Activated CD4-positive, CD25-positive, alpha-beta regulatory T cell treated with anti-CD3 and anti-CD28 coated beads, Interleukin-2, amount 50 U/mL, for 16 hours (primary cell): ENCODE measurements around the gene PES1.
"Not testable (repeated sequence)": the region's sequence is repeated elsewhere in the genome, so short reads cannot be mapped to it uniquely, and the experiment has no call there.

Experiments
- DNase-seq: peaks from one replicate; pipeline ENCODE4 v3.0.0-alpha.2; 2020; ENCODE audit warnings: low read depth, low spot score

PES1 gene

GRCh38 chr22:30575859-30576258, 15.9 kb downstream of the PES1 start:
- no peak for DNase-seq

GRCh38 chr22:30574997-30575671, 16.6 kb downstream of the PES1 start:
- no peak for DNase-seq

- DNase-seq = no peak
These were observed 17.4 kb downstream of the PES1 start, which contains the start of gene GAL3ST1 for GRCh38 chr22:30574095-30574981. Gene GAL3ST1, minus strand, starts transcription at chr22:30574665. Its CDS starts 17,273 bp downstream, at chr22:30557392.

- no peak for DNase-seq
These were observed 18.1 kb downstream of the PES1 start for GRCh38 chr22:30573594-30574094.

GRCh38 chr22:30572840-30573593, 18.7 kb downstream of the PES1 start:
- no peak for DNase-seq

GRCh38 chr22:30572210-30572609, 19.5 kb downstream of the PES1 start:
- no peak for DNase-seq

GRCh38 chr22:30569674-30570202, 22.0 kb downstream of the PES1 start:
- DNase-seq = no peak

GRCh38 chr22:30568137-30568805, 23.4 kb downstream of the PES1 start:
- DNase-seq = no peak

GRCh38 chr22:30567277-30567676, 24.4 kb downstream of the PES1 start:
- DNase-seq = not testable (repeated sequence)

GRCh38 chr22:30566125-30566524, 25.6 kb downstream of the PES1 start:
- DNase-seq = no peak

GRCh38 chr22:30565341-30565740, 26.4 kb downstream of the PES1 start:
- no peak for DNase-seq

GRCh38 chr22:30564761-30565119, 27.0 kb downstream of the PES1 start:
- no peak for DNase-seq

- DNase-seq = no peak
These were observed 27.5 kb downstream of the PES1 start for GRCh38 chr22:30564045-30564760.

- DNase-seq = no peak
These were observed 29.3 kb downstream of the PES1 start for GRCh38 chr22:30562366-30562765.

- no peak for DNase-seq
These were observed 30.1 kb downstream of the PES1 start for GRCh38 chr22:30561402-30562189.

- DNase-seq = not testable (repeated sequence)
These were observed 31.0 kb downstream of the PES1 start for GRCh38 chr22:30560643-30561202.

- no peak for DNase-seq
These were observed 31.8 kb downstream of the PES1 start for GRCh38 chr22:30559889-30560288.

GRCh38 chr22:30557243-30557642, 34.5 kb downstream of the PES1 start:
- no peak for DNase-seq

GRCh38 chr22:30556388-30556787, 35.3 kb downstream of the PES1 start:
- no peak for DNase-seq
